22Rv1 (cell line): Measurements from ENCODE around the gene GOLGA6L7.

ENCODE experiments used
- ZFX ChIP-seq: fragments of 450-650 bp; IDR thresholded peaks from 2 replicates; pipeline ENCODE4 v1.6.1; 2017; ENCODE audit warnings: antibody characterized with exemption, borderline replicate concordance
- TF ChIP-seq, protein P1 (sequence below): fragments of 450-650 bp; IDR thresholded peaks from 2 replicates; pipeline ENCODE4 v1.5.1; 2017; ENCODE audit warnings: mild to moderate bottlenecking

DNA sequence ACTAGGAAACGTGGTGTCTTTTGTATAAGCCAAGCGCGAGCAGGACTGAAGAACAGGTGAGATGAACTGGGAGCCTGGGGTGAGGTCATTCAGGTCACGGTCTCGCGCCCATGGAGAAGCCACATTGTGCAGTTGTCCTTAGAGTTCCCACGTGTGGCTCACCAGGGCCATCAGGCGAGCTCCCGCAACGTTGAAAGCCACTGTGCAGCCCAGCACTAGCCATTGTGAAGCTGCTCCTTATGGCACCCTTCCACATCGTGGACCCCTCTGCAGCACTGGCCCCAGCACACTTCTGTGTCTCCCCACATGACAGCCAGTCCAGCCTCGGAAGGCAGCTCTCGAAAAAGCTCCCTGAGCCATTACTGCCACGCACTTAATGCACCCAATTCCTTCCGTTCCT is 29.8 kb upstream of the GOLGA6L7 start:
- TF ChIP-seq, protein P1, sequence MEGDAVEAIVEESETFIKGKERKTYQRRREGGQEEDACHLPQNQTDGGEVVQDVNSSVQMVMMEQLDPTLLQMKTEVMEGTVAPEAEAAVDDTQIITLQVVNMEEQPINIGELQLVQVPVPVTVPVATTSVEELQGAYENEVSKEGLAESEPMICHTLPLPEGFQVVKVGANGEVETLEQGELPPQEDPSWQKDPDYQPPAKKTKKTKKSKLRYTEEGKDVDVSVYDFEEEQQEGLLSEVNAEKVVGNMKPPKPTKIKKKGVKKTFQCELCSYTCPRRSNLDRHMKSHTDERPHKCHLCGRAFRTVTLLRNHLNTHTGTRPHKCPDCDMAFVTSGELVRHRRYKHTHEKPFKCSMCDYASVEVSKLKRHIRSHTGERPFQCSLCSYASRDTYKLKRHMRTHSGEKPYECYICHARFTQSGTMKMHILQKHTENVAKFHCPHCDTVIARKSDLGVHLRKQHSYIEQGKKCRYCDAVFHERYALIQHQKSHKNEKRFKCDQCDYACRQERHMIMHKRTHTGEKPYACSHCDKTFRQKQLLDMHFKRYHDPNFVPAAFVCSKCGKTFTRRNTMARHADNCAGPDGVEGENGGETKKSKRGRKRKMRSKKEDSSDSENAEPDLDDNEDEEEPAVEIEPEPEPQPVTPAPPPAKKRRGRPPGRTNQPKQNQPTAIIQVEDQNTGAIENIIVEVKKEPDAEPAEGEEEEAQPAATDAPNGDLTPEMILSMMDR, result no peak
- TF ChIP-seq ZFX, result no peak
